NCI-H460 (cell line): Measurements from ENCODE around the gene FOXI1. TPM values are rescaled to one million over a fixed set of nuclear protein-coding genes. Genes with fewer than 3 reads are reported as not detected.
"Not testable (repeated sequence)": the region's sequence is repeated elsewhere in the genome, so short reads cannot be mapped to it uniquely, and the experiment has no call there.

ENCODE experiments used
- DNase-seq: peaks from one replicate; pipeline ENCODE4 v3.0.0-alpha.2; 2016; ENCODE audit warnings: low read depth; ENCODE audit errors: extremely low read depth
- total RNA-seq: library from RNA; depleted of rRNA; stranded (reverse); fragments of >200 nt; shearing (Covaris generic); gene quantifications from 2 replicates; pipeline ENCODE4 v1.2.3, GENCODE V29; 2014

FOXI1 gene
- total RNA-seq, 1 experiment from 2014 or later = not detected

DNA sequence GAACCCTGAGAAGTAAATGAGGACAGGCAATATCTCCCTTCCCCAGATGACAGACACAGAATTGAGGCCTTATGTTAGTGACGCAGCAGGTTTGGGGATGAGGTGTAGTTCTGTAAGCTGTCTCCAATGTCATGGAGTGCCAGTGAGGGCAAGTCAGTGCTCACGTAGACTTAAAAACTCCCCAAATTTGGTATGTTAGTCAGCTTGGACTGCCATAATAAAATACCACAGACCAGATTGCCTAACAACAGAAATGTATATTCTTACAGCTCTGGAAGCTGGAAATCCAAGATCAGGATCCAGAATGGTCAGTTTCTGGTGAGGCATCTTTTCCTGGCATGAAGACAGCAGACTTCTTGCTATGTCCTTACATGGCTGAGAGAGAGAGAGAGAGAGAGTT lies 14.9 kb downstream of the FOXI1 start:
- no peak for DNase-seq

DNA sequence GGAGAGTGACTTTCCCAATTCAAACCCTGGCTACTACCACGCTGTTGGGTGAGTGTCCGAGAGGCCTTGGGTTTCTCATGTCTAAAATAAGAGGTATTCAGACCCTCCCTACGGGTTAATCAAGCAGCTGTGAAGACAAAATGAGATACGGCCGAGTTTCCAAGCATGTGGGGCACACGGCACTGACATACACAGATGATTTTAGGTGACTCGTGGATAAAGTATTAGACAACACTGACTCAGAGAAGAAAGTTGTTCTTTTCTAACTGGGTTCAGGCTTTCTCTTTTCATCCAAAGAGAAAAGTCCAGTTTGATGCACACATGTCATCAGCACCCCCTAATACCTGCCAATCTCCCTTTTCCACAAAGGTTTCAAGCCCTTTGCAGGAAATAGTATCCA lies 15.6 kb downstream of the FOXI1 start:
- no peak for DNase-seq

DNA sequence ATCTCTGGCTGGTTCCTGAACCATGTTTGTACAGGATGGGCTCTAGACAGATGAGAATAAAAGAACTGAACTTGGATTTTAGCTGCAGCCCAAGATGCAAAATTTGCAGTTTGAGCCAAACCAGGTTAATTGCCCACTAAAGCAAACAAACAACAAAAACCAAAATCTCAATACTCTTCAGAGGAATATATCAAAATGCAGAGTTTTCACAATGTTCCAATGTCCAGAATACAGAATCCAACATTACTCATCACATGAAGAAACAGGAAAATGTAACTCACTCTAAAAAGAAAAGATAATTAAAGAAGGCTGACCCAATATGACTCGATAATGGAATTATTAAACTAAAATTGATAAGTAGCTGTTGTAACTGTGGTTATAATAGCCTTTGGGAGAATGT lies 20.4 kb downstream of the FOXI1 start:
- no peak for DNase-seq

DNA sequence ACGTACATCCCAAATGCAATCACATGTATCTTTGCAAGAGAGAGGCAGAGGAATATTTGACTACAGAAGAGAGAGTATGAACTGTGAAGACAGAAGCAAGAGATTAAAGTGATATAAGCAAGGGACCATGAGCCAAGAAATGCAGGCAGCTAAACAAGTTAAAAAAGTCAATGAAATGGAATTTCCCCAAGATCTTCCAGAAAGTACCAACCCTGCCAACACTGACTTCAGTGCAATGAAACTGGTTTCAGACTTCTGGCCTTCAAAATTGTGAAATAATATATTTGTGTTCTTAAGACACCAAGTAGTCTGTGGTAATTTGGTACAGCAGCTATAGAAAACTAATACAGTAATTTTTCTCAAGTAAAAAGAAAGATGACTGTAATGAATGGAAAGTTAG lies 20.9 kb downstream of the FOXI1 start:
- no peak for DNase-seq

DNA sequence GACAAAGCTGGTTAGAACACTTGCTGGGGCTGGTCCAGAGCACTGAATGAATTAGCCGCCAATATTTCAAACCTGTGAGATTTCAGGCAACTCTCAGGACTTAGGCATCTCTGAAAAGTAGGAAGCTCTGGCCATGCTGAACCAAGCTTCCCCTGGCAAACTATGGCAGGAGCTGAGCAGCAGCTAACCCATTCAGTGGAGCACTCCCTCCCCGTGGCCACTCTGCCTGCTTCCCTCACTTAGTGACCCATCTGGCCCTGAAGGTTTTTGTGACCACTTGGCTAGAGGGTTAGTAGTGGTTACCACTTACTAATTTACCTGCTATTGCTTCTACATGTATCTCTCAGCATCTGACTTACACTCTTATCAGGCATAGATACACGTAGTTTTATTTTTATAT lies 25.5 kb downstream of the FOXI1 start:
- no peak for DNase-seq

DNA sequence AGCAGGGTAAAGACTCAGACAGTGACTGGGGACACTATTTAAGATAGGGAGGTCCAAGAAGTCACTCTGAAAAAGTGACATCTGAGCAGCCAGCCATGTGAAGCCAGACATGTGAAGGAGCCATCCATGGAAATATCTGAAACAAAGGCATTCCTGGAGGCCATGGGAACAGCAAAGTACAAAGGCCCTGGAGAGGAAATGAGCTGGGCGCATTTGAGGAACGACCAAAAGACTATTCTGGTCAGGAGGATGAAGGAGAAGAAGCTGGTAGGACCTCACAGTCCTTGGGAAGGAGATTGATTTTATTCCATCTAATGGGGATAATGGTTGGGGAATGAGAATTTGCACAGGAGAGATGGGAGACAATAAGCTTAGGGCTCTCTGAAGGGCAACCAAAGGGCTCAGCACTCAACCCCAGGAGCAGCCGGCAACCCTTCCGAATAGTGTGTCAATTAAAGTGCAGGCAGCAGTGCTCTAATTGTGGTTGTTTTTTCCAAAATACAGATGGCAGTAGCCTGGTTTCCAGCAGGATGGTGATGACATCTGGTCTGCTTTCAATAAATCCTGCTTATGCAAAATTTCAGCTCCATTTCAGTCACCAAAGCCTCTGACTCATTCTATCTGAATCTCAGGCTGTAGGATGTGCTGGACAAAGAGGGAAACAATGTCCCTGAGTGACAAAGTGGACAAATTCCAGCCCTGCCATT lies 26.7 kb downstream of the FOXI1 start:
- no peak for DNase-seq

DNA sequence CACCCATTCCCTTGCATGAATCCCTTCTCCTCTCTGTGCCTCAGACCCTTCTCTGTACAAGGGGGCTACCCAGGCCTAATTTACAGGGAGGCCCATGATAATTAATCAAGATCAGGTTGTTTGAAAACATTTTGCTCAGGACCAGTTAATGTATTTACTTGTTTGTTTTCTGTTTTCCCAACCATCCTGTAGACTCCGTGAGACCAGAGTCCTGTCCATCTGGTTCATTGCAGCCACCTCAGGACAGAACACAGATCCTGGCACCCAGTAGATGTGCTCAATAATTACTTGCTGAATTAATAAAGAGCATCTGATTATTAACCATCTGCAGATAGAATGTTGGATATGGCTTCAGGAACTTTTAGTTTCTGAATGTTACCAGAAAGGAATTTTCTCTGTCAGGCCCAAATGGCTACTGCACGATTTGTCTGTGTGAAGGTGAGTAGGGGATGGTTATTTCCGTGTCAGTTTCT lies 27.3 kb downstream of the FOXI1 start:
- DNase-seq = no peak

DNA sequence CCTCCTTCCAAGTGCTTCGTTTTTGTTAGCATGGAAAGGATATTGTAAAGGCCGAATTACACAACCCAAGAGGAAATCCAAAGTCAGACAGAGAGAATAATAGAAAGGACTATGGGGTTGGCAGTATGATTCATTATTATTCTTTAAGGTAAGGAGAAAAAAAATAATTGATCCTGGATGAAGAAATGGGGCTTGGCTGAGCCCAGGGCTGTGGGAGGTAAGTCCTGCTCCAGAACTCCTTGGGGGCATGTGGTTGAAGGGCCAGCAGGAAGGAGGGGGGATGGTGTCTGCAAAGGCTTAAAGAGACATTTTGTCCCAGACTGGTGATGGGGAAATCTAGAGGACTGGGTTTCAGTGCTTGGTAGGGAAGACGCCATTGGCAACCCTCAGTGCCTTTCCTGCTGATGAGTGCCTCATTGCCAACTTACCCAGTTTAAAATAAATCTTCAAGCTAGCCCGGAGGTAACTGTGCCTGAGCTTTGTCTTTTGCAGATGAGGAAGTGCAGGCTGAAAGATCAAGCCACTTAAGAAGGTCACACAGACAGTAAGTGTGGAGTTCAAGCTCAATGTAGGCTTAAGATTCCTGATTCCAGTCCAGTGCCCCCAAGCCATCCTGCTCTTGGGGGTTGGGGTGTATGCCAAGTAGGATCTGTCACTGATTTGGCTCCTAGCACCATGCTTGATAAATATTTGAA lies 30.2 kb downstream of the FOXI1 start:
- DNase-seq = no peak

DNA sequence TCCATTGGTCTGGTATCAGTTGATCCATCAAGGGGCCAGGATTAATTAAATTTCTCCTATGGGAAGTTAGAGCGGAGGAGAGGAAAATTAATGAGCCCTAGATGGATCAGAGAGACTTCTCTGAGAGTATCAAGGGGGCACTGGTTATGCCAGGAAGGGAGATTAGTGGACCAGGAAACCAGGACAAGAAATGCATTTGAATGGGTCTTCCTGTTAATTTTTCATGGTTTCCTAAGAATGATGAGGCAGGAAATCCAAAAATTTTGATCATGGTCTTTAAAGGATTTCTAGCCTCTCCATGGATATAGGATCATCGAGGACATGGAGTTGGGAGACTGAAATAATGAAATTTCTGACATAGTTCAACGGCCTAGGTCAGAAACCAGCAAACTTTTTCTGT lies 30.8 kb downstream of the FOXI1 start:
- DNase-seq = no peak

DNA sequence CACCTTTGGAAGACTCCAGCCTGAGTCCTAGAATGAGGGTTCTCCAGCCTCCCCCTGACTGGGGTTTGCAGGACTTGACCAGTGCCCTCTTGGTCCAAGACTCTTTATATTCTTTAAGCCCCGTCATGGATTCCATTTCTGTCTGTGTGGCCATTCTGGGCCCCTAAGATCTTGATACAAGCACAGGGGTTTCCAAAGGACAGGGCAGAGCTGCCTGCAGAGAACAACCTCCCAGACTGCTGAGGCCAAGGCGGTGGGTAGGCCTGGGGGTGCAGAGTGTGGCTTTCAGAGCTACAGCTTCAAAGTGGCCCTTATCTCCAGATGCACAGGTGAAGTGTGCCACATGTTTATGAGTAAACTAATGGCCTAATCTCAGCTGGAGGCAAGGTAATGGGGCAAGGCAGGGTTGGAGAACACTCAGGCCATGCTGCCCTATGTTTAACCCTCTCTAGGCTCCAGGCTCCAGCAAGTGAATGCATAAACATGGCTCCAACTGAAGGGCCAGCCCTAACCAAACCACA lies 32.1 kb downstream of the FOXI1 start:
- DNase-seq = no peak

DNA sequence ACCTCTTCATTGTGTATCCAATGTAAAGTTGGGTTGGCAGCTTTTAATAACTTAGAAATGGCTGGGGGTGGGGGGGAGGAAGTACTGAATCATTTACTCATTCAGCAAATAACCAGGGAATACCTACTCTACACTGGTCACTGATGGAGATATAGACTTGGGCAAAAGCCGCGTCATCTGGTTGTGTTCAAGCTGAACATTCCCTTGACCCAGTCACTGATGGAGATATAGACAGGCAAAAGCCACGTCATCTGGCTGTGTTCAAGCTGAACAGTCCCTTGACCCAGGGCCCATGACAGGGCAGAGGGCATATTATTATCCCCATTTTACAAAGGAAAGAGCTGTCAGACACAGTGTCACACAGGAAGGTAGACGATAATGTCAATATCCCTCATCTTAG lies 32.6 kb downstream of the FOXI1 start:
- no peak for DNase-seq

DNA sequence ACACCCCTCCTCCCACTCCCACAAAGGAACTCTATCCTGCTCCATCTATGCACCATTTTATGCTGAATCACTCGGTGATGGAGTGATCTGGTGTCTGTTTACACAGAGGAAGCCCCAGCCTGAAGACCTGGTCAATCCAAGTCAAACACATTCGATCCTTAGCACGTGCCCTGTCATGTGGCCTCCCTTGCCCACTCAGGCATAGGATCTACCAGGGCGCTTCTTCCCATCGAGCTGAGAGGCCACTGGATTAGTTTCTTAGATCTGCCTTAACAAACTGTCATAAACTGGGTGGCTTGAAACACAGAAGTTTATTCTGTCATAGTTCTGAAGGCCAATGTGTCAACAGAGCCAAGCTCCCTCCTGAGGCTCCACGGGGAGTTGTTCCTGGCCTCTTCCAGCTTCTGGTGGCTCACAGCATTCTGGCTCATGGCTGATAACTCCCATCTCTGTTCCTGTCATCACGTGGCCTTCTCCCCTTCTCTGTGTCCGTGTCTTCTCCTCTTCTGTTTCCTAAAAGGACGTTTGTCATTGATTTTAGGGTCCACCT lies 34.2 kb downstream of the FOXI1 start:
- DNase-seq = no peak

DNA sequence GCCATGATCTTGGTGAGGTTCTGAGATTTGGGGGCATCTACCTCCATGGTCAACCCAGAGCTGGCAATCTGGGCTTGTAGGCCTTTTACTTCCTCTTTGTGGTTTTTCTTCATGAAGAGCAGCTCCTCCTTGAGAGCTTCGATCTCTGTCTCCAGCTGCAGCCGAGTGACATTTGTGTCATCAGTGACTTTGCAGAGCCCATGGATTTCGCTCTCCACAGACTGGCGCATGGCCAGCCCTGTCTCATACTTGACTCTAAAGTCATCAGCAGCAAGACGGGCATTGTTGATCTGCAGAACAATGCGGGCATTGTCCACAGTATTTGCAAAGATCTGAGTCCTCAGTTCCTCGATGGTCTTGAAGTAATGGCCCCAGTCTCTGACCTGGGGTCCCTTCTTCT lies 35.5 kb downstream of the FOXI1 start:
- DNase-seq = not testable (repeated sequence)

DNA sequence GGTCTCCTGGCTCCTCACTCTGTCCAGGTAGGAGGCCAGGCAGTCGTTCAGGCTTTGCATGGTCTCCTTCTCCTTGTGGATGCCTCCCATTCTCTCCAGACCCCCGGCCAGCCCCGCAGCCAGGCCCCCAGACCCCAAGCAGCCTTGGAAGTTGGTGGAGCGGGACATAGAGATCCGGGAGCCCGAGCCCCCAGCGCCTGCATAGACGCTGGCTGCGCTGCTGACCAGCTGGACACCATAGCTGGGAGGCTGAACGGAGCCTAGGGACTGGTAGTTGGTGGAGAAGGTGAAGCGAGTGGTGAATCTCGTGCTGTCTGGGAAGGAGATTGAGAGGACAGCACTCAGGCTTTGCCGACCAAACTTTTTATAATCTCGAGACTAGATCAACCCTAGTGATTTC lies 35.9 kb downstream of the FOXI1 start:
- no peak for DNase-seq

DNA sequence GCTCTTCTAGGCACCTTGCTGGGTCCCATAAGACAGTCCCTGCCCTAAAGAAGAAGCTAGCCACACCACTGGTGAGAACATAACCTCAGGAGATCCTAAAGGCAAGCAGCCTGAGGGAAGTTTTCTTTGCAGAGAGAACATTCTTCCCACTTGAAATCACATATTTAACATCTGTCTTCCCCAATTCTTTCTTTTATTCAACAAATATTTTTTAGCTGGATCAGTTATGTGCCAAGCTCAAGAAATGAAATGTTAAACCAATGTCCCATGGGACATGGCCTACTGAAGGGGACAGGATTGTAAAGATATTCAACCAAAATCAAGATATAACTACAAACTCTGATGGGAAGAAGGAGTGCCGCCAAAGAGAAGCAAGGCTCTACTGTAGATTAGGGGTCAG lies 36.5 kb downstream of the FOXI1 start:
- no peak for DNase-seq

DNA sequence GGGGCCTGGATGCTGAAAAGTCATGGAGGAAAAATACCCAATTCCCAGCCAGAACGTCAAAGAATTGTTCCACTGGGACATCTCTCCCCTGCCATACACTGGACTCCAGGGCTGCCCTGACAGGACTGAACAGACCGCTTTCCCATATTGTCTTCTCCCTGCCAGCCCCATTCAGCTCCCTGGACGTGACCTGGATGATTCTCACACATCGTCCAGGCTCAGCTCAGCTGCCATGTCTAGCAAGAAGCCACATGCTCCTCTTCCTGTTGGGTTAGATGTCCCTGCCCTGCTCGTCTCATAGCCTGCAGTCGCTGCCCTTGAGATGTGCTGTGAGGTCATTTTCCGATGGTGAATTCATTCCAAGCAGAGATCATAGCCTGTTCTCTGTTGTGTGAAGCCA lies 37.4 kb downstream of the FOXI1 start:
- DNase-seq = no peak

DNA sequence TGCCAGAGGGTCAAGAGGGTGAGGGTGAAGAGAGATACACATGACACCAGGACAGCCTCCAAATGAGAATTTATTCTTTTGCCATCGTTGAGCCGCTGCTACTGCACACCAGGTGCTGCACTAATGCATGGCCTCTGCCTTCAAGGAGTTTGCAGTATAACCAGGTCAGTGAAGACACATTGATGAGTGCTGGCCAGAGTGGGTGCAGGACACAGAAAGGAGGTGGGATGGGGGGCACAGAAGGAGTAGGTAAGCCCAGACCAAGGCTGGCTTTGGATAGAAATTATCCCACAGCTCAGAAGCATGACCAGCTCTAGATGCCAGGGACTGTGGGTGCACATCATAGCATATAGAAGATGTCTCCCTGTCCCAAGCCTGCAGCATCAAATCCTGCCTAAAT lies 38.0 kb downstream of the FOXI1 start:
- no peak for DNase-seq

DNA sequence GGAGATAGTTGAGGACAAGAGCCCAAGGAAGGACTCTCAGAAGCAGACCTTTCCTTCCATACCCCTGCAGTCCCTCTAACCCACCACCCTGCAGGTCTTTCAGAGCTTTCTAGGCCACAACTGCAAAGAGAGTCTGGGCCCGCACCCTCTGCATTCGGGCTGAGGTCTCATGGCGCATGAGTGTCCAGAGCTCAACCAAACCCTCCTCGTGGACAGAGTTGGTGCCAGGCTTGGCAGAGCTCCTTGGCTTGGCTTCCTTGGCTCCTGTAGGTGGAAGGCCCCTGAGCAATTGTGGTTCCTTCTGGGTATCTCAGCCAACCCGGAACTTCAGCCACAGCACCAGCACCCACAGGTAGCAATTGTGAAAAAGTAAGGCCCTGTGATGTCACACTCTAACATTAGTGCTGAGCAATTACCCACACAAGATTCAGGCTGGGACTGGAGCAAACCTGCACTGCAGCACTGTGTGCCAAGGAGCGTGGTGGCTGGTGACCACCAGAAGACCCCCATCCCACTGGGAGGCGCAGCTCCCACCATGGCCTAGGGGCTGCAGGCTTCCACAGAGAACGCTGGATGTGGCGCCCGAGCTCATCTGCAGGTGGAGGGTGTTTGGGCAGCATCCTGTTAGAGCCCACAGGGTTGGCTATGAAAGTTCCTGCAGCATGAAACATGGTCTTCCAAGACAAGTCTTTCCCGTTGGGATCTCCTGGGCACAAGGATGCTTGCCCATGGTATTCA lies 38.8 kb downstream of the FOXI1 start:
- DNase-seq = no peak

DNA sequence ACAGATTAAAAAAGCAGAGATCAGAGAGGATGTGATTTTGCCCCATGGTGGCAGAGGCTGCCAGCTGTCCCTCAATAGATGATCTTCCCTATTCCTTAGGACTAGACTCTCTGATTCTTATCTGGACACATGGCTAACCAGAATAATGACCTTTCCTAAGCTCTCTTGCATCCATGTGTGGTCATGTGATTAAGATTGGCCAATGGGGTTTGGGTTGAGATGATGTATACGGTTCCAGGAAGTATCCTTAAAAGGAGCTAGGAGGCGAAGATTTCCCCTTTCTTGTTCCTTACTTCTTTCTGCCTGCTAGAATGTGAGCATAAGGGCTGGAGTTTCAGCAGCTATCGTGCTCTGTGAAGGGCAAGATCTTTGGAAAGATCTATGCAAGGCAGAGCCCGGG lies 39.8 kb downstream of the FOXI1 start:
- DNase-seq = no peak

DNA sequence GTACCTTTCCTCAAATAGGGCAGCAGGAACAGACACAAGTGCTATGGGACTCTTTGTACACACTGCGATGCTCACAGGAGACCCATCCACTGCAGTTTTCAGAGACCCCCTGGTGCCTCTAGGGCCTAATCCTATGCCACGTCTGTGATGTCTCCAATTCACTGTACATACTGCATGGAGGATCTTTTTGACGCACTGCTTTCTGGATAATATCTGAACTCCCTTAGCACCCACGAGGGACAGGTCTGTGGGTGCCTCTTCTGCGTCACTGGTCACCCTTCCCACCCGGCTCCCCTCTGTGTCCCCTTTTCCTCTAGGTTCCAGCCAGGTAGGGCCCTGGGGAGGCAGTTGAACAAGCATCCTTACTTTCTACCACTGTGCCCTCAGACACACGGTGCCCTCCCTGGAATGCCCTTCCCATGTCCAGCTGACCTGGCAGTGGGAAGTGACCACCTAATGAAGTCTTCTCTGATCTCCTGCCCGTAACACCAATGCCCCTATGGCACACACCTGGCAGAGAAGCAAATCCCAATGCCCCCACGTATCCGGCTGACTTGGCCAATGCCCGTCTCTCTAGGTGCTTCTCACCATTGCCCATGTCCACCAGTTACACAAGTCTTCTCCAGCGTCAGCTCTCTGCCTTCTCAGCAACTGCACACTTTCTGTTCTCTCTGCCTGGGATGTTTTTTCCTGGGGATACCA lies 41.5 kb downstream of the FOXI1 start:
- no peak for DNase-seq
